ENCODE data around the gene ZNF598.

Gene ZNF598

GRCh38 chr16:1974157-1975070 lies 35.2 kb downstream of the ZNF598 start:
- FAIRE-seq (no peak), DNase-seq (ENCODE audit: insufficient read length) (no peak)
- TF ChIP-seq TAF1 (IDR thresholded peaks at IDR 0.05; ENCODE audit: borderline replicate concordance, low read depth, low read length) (no peak), POLR2AphosphoS5 (IDR thresholded peaks at IDR 0.05; ENCODE audit: low read depth, low read length) (no peak), POLR2A (IDR thresholded peaks at IDR 0.05; ENCODE audit: low read depth, low read length) (no peak)

GRCh38 chr16:1973461-1974156 lies 36.0 kb downstream of the ZNF598 start:
- FAIRE-seq (no peak), DNase-seq (ENCODE audit: insufficient read length) (no peak)
- TF ChIP-seq POLR2AphosphoS5 (IDR thresholded peaks at IDR 0.05; ENCODE audit: low read depth, low read length) = no peak
- TF ChIP-seq POLR2A (IDR thresholded peaks at IDR 0.05; ENCODE audit: low read depth, low read length) = no peak
- no peak for TF ChIP-seq TAF1 (IDR thresholded peaks at IDR 0.05; ENCODE audit: borderline replicate concordance, low read depth, low read length)

- DNase-seq (ENCODE audit: insufficient read length) (no peak), FAIRE-seq (no peak)
- TF ChIP-seq POLR2A (IDR thresholded peaks at IDR 0.05; ENCODE audit: low read depth, low read length) = no peak
- TF ChIP-seq TAF1 (IDR thresholded peaks at IDR 0.05; ENCODE audit: borderline replicate concordance, low read depth, low read length) = no peak
- TF ChIP-seq POLR2AphosphoS5 (IDR thresholded peaks at IDR 0.05; ENCODE audit: low read depth, low read length) = no peak
These were observed 37.1 kb downstream of the ZNF598 start for GRCh38 chr16:1972490-1972877.

- DNase-seq (ENCODE audit: insufficient read length) (peak; percentile 99), FAIRE-seq (peak; percentile 100)
- TF ChIP-seq POLR2AphosphoS5 (IDR thresholded peaks at IDR 0.05; ENCODE audit: low read depth, low read length) = peak; percentile 94
- TF ChIP-seq POLR2A (IDR thresholded peaks at IDR 0.05; ENCODE audit: low read depth, low read length) = peak; percentile 94
- TF ChIP-seq TAF1 (IDR thresholded peaks at IDR 0.05; ENCODE audit: borderline replicate concordance, low read depth, low read length) = 0 out of 2 replicates have a peak, but pooled peaks have one; percentile 71
These were observed 37.7 kb downstream of the ZNF598 start, which contains the start of gene TBL3 for GRCh38 chr16:1971796-1972489. TSS of gene TBL3 (plus strand) at chr16:1972053. CDS start at chr16:1972165, 112 bp downstream.

GRCh38 chr16:1968146-1968953 lies 41.3 kb downstream of the ZNF598 start:
- DNase-seq (ENCODE audit: insufficient read length) = no peak
- no peak for FAIRE-seq
- TF ChIP-seq POLR2A (IDR thresholded peaks at IDR 0.05; ENCODE audit: low read depth, low read length) = no peak
- TF ChIP-seq TAF1 (IDR thresholded peaks at IDR 0.05; ENCODE audit: borderline replicate concordance, low read depth, low read length) = no peak
- no peak for TF ChIP-seq POLR2AphosphoS5 (IDR thresholded peaks at IDR 0.05; ENCODE audit: low read depth, low read length)

- FAIRE-seq = no peak
- TF ChIP-seq TAF1 (IDR thresholded peaks at IDR 0.05; ENCODE audit: borderline replicate concordance, low read depth, low read length) (no peak), POLR2AphosphoS5 (IDR thresholded peaks at IDR 0.05; ENCODE audit: low read depth, low read length) (no peak), POLR2A (IDR thresholded peaks at IDR 0.05; ENCODE audit: low read depth, low read length) (no peak)
- DNase-seq (ENCODE audit: insufficient read length) = no peak
These were observed 43.2 kb downstream of the ZNF598 start, which contains the start of gene RNF151 for GRCh38 chr16:1966460-1966859. TSS of gene RNF151 (plus strand) at chr16:1966856. CDS start at chr16:1966882, 26 bp downstream.

- no peak for TF ChIP-seq TAF1 (IDR thresholded peaks at IDR 0.05; ENCODE audit: borderline replicate concordance, low read depth, low read length)
- 0 out of 2 replicates have a peak, but pooled peaks have one; percentile 1 for TF ChIP-seq POLR2A (IDR thresholded peaks at IDR 0.05; ENCODE audit: low read depth, low read length)
- no peak for TF ChIP-seq POLR2AphosphoS5 (IDR thresholded peaks at IDR 0.05; ENCODE audit: low read depth, low read length)
- DNase-seq (ENCODE audit: insufficient read length) (no peak), FAIRE-seq (no peak)
These were observed 44.1 kb downstream of the ZNF598 start for GRCh38 chr16:1965396-1966001.

GRCh38 chr16:1964506-1965395 lies 44.9 kb downstream of the ZNF598 start, which contains the start of gene RPS2:
TSS of gene RPS2 (minus strand) at chr16:1964826. CDS start at chr16:1964625, 201 bp downstream.
- DNase-seq (ENCODE audit: insufficient read length) (peak; percentile 100), FAIRE-seq (peak; percentile 92)
- TF ChIP-seq POLR2A (IDR thresholded peaks at IDR 0.05; ENCODE audit: low read depth, low read length) = peak; percentile 100
- peak; percentile 100 for TF ChIP-seq POLR2AphosphoS5 (IDR thresholded peaks at IDR 0.05; ENCODE audit: low read depth, low read length)
- peak; percentile 99 for TF ChIP-seq TAF1 (IDR thresholded peaks at IDR 0.05; ENCODE audit: borderline replicate concordance, low read depth, low read length)
